Measurements from ENCODE around the gene CDCA8.

GRCh38 chr1:37701051-37701450 is 8.7 kb downstream of the CDCA8 start:
- TF ChIP-seq CTCF (conservative IDR thresholded peaks at IDR 0.05; ENCODE audit: low read depth, low read length) (no peak), EZH2 (IDR thresholded peaks at IDR 0.05; ENCODE audit: borderline replicate concordance, low read depth, low read length, poor library complexity, severe bottlenecking) (no peak)

Measured in A673 (cell line).